GM23338 (cell line): ENCODE measurements around the gene CCDC187. TPM values are rescaled to one million over a fixed set of nuclear protein-coding genes. Genes with fewer than 3 reads are reported as not detected.

ENCODE experiments used
- ATAC-seq: fragments of 200-7000 bp; cut with Tn5 transposase; 3 replicates; pipeline ENCODE4 v1.9.1; 2020
- DNase-seq: peaks from one replicate; pipeline ENCODE4 v3.0.0-alpha.2; 2015; ENCODE audit warnings: low spot score
- H2AFZ ChIP-seq: fragments of 200-600 bp; sonication (generic); 2 replicates; pipeline ENCODE4 v1.8.0; 2016; ENCODE audit warnings: antibody characterized with exemption, mild to moderate bottlenecking, moderate library complexity
- H3F3A ChIP-seq: fragments of 200-600 bp; sonication (generic); replicated peaks from 2 replicates; pipeline ENCODE4 v1.8.0; 2017; ENCODE audit warnings: antibody characterized with exemption, mixed run types, low read depth
- H3K27ac ChIP-seq: fragments of 200-600 bp; sonication (generic); 2 replicates; pipeline ENCODE4 v1.6.1; 2016; ENCODE audit warnings: low read depth
- H3K27me3 ChIP-seq: fragments of 200-600 bp; sonication (generic); 2 replicates; pipeline ENCODE4 v1.8.0; 2016; ENCODE audit warnings: mild to moderate bottlenecking, mixed run types, moderate library complexity; ENCODE audit not compliant: insufficient read depth
- H3K36me3 ChIP-seq: fragments of 200-600 bp; sonication (generic); 2 replicates; pipeline ENCODE4 v1.8.0; 2016; ENCODE audit warnings: mild to moderate bottlenecking; ENCODE audit not compliant: insufficient read depth
- H3K4me1 ChIP-seq: fragments of 200-600 bp; sonication (generic); 2 replicates; pipeline ENCODE4 v1.8.0; 2016; ENCODE audit warnings: mild to moderate bottlenecking, moderate library complexity; ENCODE audit not compliant: insufficient read depth
- H3K4me2 ChIP-seq: fragments of 200-600 bp; sonication (generic); 2 replicates; pipeline ENCODE4 v1.7.1; 2017; ENCODE audit warnings: mixed run types
- H3K4me3 ChIP-seq: fragments of 200-600 bp; sonication (generic); 2 replicates; pipeline ENCODE4 v1.6.1; 2016; ENCODE audit warnings: mixed run types
- H3K79me2 ChIP-seq: fragments of 200-600 bp; sonication (generic); replicated peaks from 2 replicates; pipeline ENCODE4 v1.8.0; 2017; ENCODE audit warnings: mild to moderate bottlenecking; ENCODE audit not compliant: insufficient read depth
- H3K9me2 ChIP-seq: fragments of 200-600 bp; sonication (generic); 2 replicates; pipeline ENCODE4 v1.8.0; 2017; ENCODE audit not compliant: insufficient read depth
- H4K20me1 ChIP-seq: fragments of 200-600 bp; sonication (generic); replicated peaks from 2 replicates; pipeline ENCODE4 v1.8.0; 2017; ENCODE audit warnings: mild to moderate bottlenecking; ENCODE audit not compliant: insufficient read depth
- H3K27ac Mint-ChIP-seq: 2 replicates; pipeline ENCODE4 v1.8.0; 2020; ENCODE audit warnings: inconsistent platforms, mild to moderate bottlenecking, moderate library complexity, mixed read lengths
- H3K27me3 Mint-ChIP-seq: 3 replicates; pipeline ENCODE4 v1.8.0; 2022; ENCODE audit warnings: low read depth, mild to moderate bottlenecking, moderate library complexity, mixed read lengths, inconsistent platforms; ENCODE audit not compliant: insufficient read depth, poor library complexity
- H3K36me3 Mint-ChIP-seq: 3 replicates; pipeline ENCODE4 v1.8.0; 2021; ENCODE audit warnings: low read depth, mild to moderate bottlenecking, inconsistent platforms, moderate library complexity, mixed read lengths
- H3K4me1 Mint-ChIP-seq: 3 replicates; pipeline ENCODE4 v1.8.0; 2020; ENCODE audit warnings: mild to moderate bottlenecking, inconsistent platforms, mixed read lengths
- H3K4me3 Mint-ChIP-seq: 3 replicates; pipeline ENCODE4 v1.8.0; 2021; ENCODE audit warnings: moderate library complexity, mild to moderate bottlenecking, inconsistent platforms, mixed read lengths
- H3K9me3 Mint-ChIP-seq: 3 replicates; pipeline ENCODE4 v1.8.0; 2020; ENCODE audit warnings: moderate library complexity, mild to moderate bottlenecking, inconsistent platforms, mixed read lengths
- CREB1 ChIP-seq: fragments of 250-450 bp; sonication (Bioruptor Pico); IDR thresholded peaks from 2 replicates; pipeline ENCODE4 v1.5.0; 2020; ENCODE audit warnings: low read depth, mild to moderate bottlenecking, moderate library complexity
- EZH2 ChIP-seq: fragments of 200-600 bp; sonication (generic); IDR thresholded peaks from one replicate; pipeline ENCODE4 v1.8.0; 2017; ENCODE audit warnings: antibody characterized with exemption, mild to moderate bottlenecking, low read depth; ENCODE audit not compliant: unreplicated experiment
- EZH2phosphoT487 ChIP-seq: fragments of 200-600 bp; sonication (generic); IDR thresholded peaks from one replicate; pipeline ENCODE4 v1.8.1; 2018; ENCODE audit warnings: antibody characterized with exemption; ENCODE audit not compliant: unreplicated experiment
- JUNB ChIP-seq: IDR thresholded peaks from one replicate; pipeline ENCODE4 v1.6.1; 2016; ENCODE audit warnings: antibody characterized with exemption; ENCODE audit not compliant: unreplicated experiment
- NANOG ChIP-seq: IDR thresholded peaks from 2 replicates; pipeline ENCODE4 v1.6.1; 2016; ENCODE audit warnings: antibody characterized with exemption, borderline replicate concordance
- POLR2AphosphoS5 ChIP-seq: IDR thresholded peaks from 2 replicates; pipeline ENCODE4 v1.6.1; 2016; ENCODE audit warnings: antibody characterized with exemption, low read depth
- STAT1 ChIP-seq: IDR thresholded peaks from one replicate; pipeline ENCODE4 v1.6.1; 2016; ENCODE audit warnings: antibody characterized with exemption; ENCODE audit not compliant: unreplicated experiment
- ZNF114 ChIP-seq: fragments of 250-450 bp; sonication (Bioruptor Pico); IDR thresholded peaks from 2 replicates; pipeline ENCODE4 v1.5.0; 2020; ENCODE audit warnings: mild to moderate bottlenecking, moderate library complexity
- ZNF331 ChIP-seq: fragments of 250-450 bp; sonication (Bioruptor Pico); IDR thresholded peaks from 2 replicates; pipeline ENCODE4 v1.5.0; 2020; ENCODE audit warnings: low read depth, mild to moderate bottlenecking, moderate library complexity
- polyA plus RNA-seq: library from polyadenylated mRNA; unstranded; fragments of >200 nt; fragmentation: Nextera tagmentation; extraction: Ambion mirVana; gene quantifications from 2 replicates; pipeline ENCODE4 v1.2.1, GENCODE V29; 2016
- total RNA-seq: library from RNA; depleted of rRNA; stranded (reverse); fragments of >200 nt; shearing (Covaris generic); gene quantifications from 2 replicates; pipeline ENCODE4 v1.2.3, GENCODE V29; 2014
- TF ChIP-seq, protein P1 (sequence below): IDR thresholded peaks from 2 replicates; pipeline ENCODE4 v1.6.1; 2016; ENCODE audit warnings: antibody characterized with exemption
- TF ChIP-seq, protein P2 (sequence below), 2 experiments: fragments of 200-600 bp in 1 of 2; sonication (generic) in 1 of 2; conservative IDR thresholded peaks; 2 replicates each; pipeline versions ENCODE4 v1.5.1 to v1.6.1; 2016 to 2017; ENCODE audit warnings: antibody characterized with exemption in 2 of 2, low read depth in 2 of 2, mild to moderate bottlenecking in 2 of 2, moderate library complexity in 1 of 2
- TF ChIP-seq, protein P3 (sequence below): fragments of 250-450 bp; sonication (Bioruptor Pico); IDR thresholded peaks from 2 replicates; pipeline ENCODE4 v1.5.0; 2020; ENCODE audit warnings: mild to moderate bottlenecking, moderate library complexity
- TF ChIP-seq, protein P4 (sequence below): IDR thresholded peaks from one replicate; pipeline ENCODE4 v1.6.1; 2018; ENCODE audit warnings: antibody characterized with exemption; ENCODE audit not compliant: unreplicated experiment

The CCDC187 gene
- total and polyA plus RNA-seq, 2 experiments from 2014 or later, result 0.14 TPM; not detected in 1

DNA sequence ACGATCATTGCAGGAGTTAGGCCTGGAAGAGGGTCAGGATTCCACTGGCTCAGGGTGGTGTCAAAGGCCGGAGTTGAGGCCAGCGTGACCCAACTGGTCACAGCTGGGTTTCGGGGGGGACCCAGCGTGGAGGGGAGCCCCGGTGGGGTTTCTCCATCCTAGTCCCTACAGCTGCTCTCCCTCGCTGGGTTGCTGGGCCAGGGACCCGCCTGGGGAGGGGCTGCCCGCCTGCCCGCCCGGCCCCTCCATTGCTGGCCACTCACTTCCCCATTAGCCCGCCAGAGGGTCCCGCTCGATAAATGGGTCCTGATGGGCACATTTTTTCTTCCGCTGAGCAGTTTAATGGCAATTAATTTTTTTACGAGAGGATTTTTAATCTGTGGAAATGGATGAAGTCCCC lies 8.8 kb downstream of the CCDC187 start:
- Histone ChIP-seq H3K4me1 (no peaks in the 10 kb centered on the region), H3F3A (peaks cover 9% of the 10 kb centered on the region; the same call in 1 of the 2 replicates), H3K27me3 (no peaks in the 10 kb centered on the region), H3K27ac (no peak overlapping the region), H2AFZ (no peak overlapping the region), H3K79me2 (no peaks in the 10 kb centered on the region), H3K9me2 (no peaks in the 10 kb centered on the region), H3K4me2 (no peak overlapping the region), H4K20me1 (no peaks in the 10 kb centered on the region), H3K4me3 (no peak overlapping the region), H3K36me3 (no peaks in the 10 kb centered on the region)
- DNase-seq, result no peak
- Mint-ChIP-seq H3K9me3 (no peaks in the 10 kb centered on the region), H3K36me3 (no peaks in the 10 kb centered on the region), H3K27me3 (peaks cover 5% of the 10 kb centered on the region), H3K4me1 (peaks cover 5% of the 10 kb centered on the region; the same call in 2 of the 3 replicates), H3K27ac (no peak overlapping the region), H3K4me3 (no peak overlapping the region)
- TF ChIP-seq, protein P1, sequence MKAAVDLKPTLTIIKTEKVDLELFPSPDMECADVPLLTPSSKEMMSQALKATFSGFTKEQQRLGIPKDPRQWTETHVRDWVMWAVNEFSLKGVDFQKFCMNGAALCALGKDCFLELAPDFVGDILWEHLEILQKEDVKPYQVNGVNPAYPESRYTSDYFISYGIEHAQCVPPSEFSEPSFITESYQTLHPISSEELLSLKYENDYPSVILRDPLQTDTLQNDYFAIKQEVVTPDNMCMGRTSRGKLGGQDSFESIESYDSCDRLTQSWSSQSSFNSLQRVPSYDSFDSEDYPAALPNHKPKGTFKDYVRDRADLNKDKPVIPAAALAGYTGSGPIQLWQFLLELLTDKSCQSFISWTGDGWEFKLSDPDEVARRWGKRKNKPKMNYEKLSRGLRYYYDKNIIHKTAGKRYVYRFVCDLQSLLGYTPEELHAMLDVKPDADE, result no peak
- TF ChIP-seq CREB1 (CRISPR knock-in tag) (no peak), STAT1 (no peak), ZNF331 (no peak), POLR2AphosphoS5 (no peak), JUNB (no peak), NANOG (no peak), EZH2phosphoT487 (no peak), EZH2 (no peak), ZNF114 (CRISPR knock-in tag) (no peak)
- TF ChIP-seq, protein P2, sequence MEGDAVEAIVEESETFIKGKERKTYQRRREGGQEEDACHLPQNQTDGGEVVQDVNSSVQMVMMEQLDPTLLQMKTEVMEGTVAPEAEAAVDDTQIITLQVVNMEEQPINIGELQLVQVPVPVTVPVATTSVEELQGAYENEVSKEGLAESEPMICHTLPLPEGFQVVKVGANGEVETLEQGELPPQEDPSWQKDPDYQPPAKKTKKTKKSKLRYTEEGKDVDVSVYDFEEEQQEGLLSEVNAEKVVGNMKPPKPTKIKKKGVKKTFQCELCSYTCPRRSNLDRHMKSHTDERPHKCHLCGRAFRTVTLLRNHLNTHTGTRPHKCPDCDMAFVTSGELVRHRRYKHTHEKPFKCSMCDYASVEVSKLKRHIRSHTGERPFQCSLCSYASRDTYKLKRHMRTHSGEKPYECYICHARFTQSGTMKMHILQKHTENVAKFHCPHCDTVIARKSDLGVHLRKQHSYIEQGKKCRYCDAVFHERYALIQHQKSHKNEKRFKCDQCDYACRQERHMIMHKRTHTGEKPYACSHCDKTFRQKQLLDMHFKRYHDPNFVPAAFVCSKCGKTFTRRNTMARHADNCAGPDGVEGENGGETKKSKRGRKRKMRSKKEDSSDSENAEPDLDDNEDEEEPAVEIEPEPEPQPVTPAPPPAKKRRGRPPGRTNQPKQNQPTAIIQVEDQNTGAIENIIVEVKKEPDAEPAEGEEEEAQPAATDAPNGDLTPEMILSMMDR (conservative IDR thresholded peaks at IDR 0.05; ENCODE audit: low read depth in 2 of 2), result no peak
- TF ChIP-seq, protein P3, sequence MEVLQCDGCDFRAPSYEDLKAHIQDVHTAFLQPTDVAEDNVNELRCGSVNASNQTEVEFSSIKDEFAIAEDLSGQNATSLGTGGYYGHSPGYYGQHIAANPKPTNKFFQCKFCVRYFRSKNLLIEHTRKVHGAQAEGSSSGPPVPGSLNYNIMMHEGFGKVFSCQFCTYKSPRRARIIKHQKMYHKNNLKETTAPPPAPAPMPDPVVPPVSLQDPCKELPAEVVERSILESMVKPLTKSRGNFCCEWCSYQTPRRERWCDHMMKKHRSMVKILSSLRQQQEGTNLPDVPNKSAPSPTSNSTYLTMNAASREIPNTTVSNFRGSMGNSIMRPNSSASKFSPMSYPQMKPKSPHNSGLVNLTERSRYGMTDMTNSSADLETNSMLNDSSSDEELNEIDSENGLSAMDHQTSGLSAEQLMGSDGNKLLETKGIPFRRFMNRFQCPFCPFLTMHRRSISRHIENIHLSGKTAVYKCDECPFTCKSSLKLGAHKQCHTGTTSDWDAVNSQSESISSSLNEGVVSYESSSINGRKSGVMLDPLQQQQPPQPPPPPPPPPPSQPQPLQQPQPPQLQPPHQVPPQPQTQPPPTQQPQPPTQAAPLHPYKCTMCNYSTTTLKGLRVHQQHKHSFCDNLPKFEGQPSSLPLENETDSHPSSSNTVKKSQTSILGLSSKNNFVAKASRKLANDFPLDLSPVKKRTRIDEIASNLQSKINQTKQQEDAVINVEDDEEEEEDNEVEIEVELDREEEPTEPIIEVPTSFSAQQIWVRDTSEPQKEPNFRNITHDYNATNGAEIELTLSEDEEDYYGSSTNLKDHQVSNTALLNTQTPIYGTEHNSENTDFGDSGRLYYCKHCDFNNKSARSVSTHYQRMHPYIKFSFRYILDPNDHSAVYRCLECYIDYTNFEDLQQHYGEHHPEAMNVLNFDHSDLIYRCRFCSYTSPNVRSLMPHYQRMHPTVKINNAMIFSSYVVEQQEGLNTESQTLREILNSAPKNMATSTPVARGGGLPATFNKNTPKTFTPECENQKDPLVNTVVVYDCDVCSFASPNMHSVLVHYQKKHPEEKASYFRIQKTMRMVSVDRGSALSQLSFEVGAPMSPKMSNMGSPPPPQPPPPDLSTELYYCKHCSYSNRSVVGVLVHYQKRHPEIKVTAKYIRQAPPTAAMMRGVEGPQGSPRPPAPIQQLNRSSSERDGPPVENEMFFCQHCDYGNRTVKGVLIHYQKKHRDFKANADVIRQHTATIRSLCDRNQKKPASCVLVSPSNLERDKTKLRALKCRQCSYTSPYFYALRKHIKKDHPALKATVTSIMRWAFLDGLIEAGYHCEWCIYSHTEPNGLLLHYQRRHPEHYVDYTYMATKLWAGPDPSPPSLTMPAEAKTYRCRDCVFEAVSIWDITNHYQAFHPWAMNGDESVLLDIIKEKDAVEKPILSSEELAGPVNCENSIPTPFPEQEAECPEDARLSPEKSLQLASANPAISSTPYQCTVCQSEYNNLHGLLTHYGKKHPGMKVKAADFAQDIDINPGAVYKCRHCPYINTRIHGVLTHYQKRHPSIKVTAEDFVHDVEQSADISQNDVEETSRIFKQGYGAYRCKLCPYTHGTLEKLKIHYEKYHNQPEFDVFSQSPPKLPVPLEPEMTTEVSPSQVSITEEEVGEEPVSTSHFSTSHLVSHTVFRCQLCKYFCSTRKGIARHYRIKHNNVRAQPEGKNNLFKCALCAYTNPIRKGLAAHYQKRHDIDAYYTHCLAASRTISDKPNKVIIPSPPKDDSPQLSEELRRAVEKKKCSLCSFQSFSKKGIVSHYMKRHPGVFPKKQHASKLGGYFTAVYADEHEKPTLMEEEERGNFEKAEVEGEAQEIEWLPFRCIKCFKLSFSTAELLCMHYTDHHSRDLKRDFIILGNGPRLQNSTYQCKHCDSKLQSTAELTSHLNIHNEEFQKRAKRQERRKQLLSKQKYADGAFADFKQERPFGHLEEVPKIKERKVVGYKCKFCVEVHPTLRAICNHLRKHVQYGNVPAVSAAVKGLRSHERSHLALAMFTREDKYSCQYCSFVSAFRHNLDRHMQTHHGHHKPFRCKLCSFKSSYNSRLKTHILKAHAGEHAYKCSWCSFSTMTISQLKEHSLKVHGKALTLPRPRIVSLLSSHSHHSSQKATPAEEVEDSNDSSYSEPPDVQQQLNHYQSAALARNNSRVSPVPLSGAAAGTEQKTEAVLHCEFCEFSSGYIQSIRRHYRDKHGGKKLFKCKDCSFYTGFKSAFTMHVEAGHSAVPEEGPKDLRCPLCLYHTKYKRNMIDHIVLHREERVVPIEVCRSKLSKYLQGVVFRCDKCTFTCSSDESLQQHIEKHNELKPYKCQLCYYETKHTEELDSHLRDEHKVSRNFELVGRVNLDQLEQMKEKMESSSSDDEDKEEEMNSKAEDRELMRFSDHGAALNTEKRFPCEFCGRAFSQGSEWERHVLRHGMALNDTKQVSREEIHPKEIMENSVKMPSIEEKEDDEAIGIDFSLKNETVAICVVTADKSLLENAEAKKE (CRISPR knock-in tag), result no peak
- TF ChIP-seq, protein P4, sequence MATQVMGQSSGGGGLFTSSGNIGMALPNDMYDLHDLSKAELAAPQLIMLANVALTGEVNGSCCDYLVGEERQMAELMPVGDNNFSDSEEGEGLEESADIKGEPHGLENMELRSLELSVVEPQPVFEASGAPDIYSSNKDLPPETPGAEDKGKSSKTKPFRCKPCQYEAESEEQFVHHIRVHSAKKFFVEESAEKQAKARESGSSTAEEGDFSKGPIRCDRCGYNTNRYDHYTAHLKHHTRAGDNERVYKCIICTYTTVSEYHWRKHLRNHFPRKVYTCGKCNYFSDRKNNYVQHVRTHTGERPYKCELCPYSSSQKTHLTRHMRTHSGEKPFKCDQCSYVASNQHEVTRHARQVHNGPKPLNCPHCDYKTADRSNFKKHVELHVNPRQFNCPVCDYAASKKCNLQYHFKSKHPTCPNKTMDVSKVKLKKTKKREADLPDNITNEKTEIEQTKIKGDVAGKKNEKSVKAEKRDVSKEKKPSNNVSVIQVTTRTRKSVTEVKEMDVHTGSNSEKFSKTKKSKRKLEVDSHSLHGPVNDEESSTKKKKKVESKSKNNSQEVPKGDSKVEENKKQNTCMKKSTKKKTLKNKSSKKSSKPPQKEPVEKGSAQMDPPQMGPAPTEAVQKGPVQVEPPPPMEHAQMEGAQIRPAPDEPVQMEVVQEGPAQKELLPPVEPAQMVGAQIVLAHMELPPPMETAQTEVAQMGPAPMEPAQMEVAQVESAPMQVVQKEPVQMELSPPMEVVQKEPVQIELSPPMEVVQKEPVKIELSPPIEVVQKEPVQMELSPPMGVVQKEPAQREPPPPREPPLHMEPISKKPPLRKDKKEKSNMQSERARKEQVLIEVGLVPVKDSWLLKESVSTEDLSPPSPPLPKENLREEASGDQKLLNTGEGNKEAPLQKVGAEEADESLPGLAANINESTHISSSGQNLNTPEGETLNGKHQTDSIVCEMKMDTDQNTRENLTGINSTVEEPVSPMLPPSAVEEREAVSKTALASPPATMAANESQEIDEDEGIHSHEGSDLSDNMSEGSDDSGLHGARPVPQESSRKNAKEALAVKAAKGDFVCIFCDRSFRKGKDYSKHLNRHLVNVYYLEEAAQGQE, result no peak
- no peak for ATAC-seq
